ENCODE results near the gene FREM2. TPM values are rescaled to one million over a fixed set of nuclear protein-coding genes. Genes with fewer than 3 reads are reported as not detected.

FREM2 gene
- total RNA-seq, 6 experiments from 2014 or later: 0.18 to 2.9 (median 1.5) TPM

GRCh38 chr13:38902551-38902950, 215.7 kb downstream of the FREM2 start:
- ATAC-seq (no peak), DNase-seq (no peak)
- intact Hi-C loops (cut with DNase I): no loop called here
- H3K4me3 ChIP-seq: no peak overlapping the region
- H3K4me1 ChIP-seq: no peaks in the 10 kb centered on the region
- no peaks in the 10 kb centered on the region for H3K27me3 ChIP-seq
- no peaks in the 10 kb centered on the region for H3K9me3 ChIP-seq
- H3K36me3 ChIP-seq: no peaks in the 10 kb centered on the region
- H3K27ac ChIP-seq: no peak overlapping the region
- WGBS (ENCODE audit: insufficient coverage, low coverage, low lambda C conversion rate, missing lambda C conversion rate): 93% methylated on average over 1 of the region's 1 CpG
- TF ChIP-seq CTCF (IDR thresholded peaks at IDR 0.05): no peak
- no peak for TF ChIP-seq POLR2A (IDR thresholded peaks at IDR 0.05)

DNA sequence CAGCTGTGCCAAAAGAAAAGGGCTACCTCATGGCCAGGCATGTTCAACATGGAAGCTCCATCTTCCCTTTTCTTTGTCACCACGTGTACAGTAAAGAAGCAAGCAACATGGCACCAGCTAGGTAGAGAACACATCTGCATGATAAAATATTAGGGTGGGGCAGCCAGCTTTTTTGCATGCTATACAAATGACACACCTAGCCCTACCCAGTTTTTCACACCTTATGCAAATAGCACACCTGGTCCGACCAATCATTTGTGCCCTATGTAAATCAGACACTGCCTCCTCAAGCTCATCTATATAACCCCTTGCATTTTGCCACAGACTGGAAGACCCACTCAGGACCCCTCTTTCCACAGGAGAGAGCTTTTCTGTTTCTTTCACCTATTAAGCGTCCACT, 218.2 kb downstream of the FREM2 start:
- Histone ChIP-seq H3K4me3 (no peak overlapping the region), H3K27me3 (no peaks in the 10 kb centered on the region), H3K36me3 (no peaks in the 10 kb centered on the region), H3K9me3 (no peaks in the 10 kb centered on the region), H3K27ac (no peak overlapping the region), H3K4me1 (no peaks in the 10 kb centered on the region)
- 75% methylated on average over 3 of the region's 3 CpGs for WGBS (ENCODE audit: insufficient coverage, low coverage, low lambda C conversion rate, missing lambda C conversion rate)
- DNase-seq: no peak
- intact Hi-C loops (cut with DNase I): no loop called here
- no peak for ATAC-seq
- no peak for TF ChIP-seq CTCF (IDR thresholded peaks at IDR 0.05)
- TF ChIP-seq POLR2A (IDR thresholded peaks at IDR 0.05): no peak

DNA sequence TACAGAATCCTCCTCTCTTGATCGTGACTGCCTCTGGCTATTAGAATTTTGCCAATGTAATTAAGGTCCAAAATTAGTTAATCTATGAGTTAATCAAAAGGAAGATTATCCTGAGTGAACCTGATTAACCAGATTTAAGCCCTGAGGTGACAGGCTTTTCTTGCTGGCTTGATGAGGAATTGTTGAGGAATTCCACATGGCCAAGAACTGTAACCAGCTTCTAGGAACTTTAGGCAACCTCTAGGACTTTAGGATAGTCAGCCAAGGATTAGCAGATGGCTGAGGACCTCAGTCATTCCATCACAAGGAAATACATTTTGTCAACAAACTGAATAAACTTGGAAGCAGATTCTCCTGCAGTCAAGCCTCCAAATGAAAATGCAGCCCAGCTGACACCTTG, 219.0 kb downstream of the FREM2 start:
- DNase-seq: no peak
- Histone ChIP-seq H3K9me3 (no peaks in the 10 kb centered on the region), H3K27me3 (no peaks in the 10 kb centered on the region), H3K4me1 (no peaks in the 10 kb centered on the region), H3K36me3 (no peaks in the 10 kb centered on the region), H3K27ac (no peak overlapping the region), H3K4me3 (no peak overlapping the region)
- no peak for TF ChIP-seq CTCF (IDR thresholded peaks at IDR 0.05)
- TF ChIP-seq POLR2A (IDR thresholded peaks at IDR 0.05): no peak
- WGBS (ENCODE audit: insufficient coverage, low coverage, low lambda C conversion rate, missing lambda C conversion rate): 43% methylated on average over 1 of the region's 1 CpG
- no peak for ATAC-seq
- intact Hi-C loops (cut with DNase I): no loop called here

DNA sequence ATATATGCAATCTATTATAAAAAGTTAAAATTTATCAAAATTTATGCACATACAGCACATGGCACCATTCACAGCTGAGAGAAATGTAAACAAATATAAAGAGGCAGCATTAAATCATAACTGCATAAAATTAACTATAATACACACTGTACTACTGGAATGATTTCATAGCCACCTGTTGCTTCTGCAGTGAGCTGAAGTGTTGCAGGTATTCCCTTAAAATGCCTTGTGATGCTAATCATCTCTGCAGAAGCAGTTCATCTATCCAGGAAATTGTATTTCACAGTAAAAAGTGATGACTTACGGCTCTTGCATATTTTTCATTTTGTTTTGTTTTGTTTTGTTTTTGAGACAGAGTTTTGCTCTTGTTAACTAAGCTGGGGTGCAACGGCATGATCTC, 221.7 kb downstream of the FREM2 start:
- Histone ChIP-seq H3K4me3 (no peak overlapping the region), H3K27me3 (no peaks in the 10 kb centered on the region), H3K9me3 (no peaks in the 10 kb centered on the region), H3K27ac (no peak overlapping the region), H3K4me1 (no peaks in the 10 kb centered on the region), H3K36me3 (no peaks in the 10 kb centered on the region)
- DNase-seq (no peak), ATAC-seq (no peak)
- TF ChIP-seq POLR2A (IDR thresholded peaks at IDR 0.05): no peak
- TF ChIP-seq CTCF (IDR thresholded peaks at IDR 0.05): no peak
- WGBS (ENCODE audit: insufficient coverage, low coverage, low lambda C conversion rate, missing lambda C conversion rate): 86% methylated on average over 2 of the region's 2 CpGs
- intact Hi-C loops (cut with DNase I): no loop called here

GRCh38 chr13:38914070-38914469, 227.2 kb downstream of the FREM2 start:
- 82% methylated on average over 6 of the region's 6 CpGs for WGBS (ENCODE audit: insufficient coverage, low coverage, low lambda C conversion rate, missing lambda C conversion rate)
- H3K27ac ChIP-seq: no peak overlapping the region
- H3K9me3 ChIP-seq: no peaks in the 10 kb centered on the region
- intact Hi-C loops (cut with DNase I): no loop called here
- H3K36me3 ChIP-seq: no peaks in the 10 kb centered on the region
- ATAC-seq (peak in 1 of 4 donors; percentile 47), DNase-seq (no peak)
- H3K4me3 ChIP-seq: no peak overlapping the region
- no peaks in the 10 kb centered on the region for H3K27me3 ChIP-seq
- no peak for TF ChIP-seq POLR2A (IDR thresholded peaks at IDR 0.05)
- TF ChIP-seq CTCF (IDR thresholded peaks at IDR 0.05): no peak
- H3K4me1 ChIP-seq: no peaks in the 10 kb centered on the region
